ENCODE results near the gene CSGALNACT2. TPM values are rescaled to one million over a fixed set of nuclear protein-coding genes. Genes with fewer than 3 reads are reported as not detected.

CSGALNACT2 gene
- total RNA-seq, 1 experiment from 2014 or later = 1.2 TPM

- Histone ChIP-seq H3K4me3 (ENCODE audit: insufficient read depth, low read depth, low read length) (no peak overlapping the region), H3K36me3 (replicated peaks; ENCODE audit: control insufficient read depth, insufficient read depth, low read length) (no peaks in the 10 kb centered on the region), H3K27me3 (ENCODE audit: control insufficient read depth, insufficient read depth, low read length) (peaks cover 12% of the 10 kb centered on the region)
- no peak for DNase-seq
Observed at GRCh38 chr10:43106256-43107091, 31.8 kb upstream of the CSGALNACT2 start.

GRCh38 chr10:43108951-43109350, 29.3 kb upstream of the CSGALNACT2 start:
- no peak for DNase-seq
- peaks cover 10% of the 10 kb centered on the region for H3K27me3 ChIP-seq (ENCODE audit: control insufficient read depth, insufficient read depth, low read length)
- H3K4me3 ChIP-seq (ENCODE audit: insufficient read depth, low read depth, low read length) = no peak overlapping the region
- H3K36me3 ChIP-seq (replicated peaks; ENCODE audit: control insufficient read depth, insufficient read depth, low read length) = no peaks in the 10 kb centered on the region

GRCh38 chr10:43109671-43110249, 28.5 kb upstream of the CSGALNACT2 start:
- Histone ChIP-seq H3K36me3 (replicated peaks; ENCODE audit: control insufficient read depth, insufficient read depth, low read length) (no peaks in the 10 kb centered on the region), H3K27me3 (ENCODE audit: control insufficient read depth, insufficient read depth, low read length) (peaks cover 4% of the 10 kb centered on the region), H3K4me3 (ENCODE audit: insufficient read depth, low read depth, low read length) (no peak overlapping the region)
- DNase-seq = no peak

- Histone ChIP-seq H3K4me3 (ENCODE audit: insufficient read depth, low read depth, low read length) (no peak overlapping the region), H3K36me3 (replicated peaks; ENCODE audit: control insufficient read depth, insufficient read depth, low read length) (no peaks in the 10 kb centered on the region), H3K27me3 (ENCODE audit: control insufficient read depth, insufficient read depth, low read length) (no peaks in the 10 kb centered on the region)
- no peak for DNase-seq
Observed at GRCh38 chr10:43110338-43111071, 27.7 kb upstream of the CSGALNACT2 start.

GRCh38 chr10:43111101-43111500, 27.1 kb upstream of the CSGALNACT2 start:
- no peak for DNase-seq
- Histone ChIP-seq H3K36me3 (replicated peaks; ENCODE audit: control insufficient read depth, insufficient read depth, low read length) (no peaks in the 10 kb centered on the region), H3K4me3 (ENCODE audit: insufficient read depth, low read depth, low read length) (no peak overlapping the region), H3K27me3 (ENCODE audit: control insufficient read depth, insufficient read depth, low read length) (no peaks in the 10 kb centered on the region)

- H3K4me3 ChIP-seq (ENCODE audit: insufficient read depth, low read depth, low read length) = no peak overlapping the region
- no peaks in the 10 kb centered on the region for H3K27me3 ChIP-seq (ENCODE audit: control insufficient read depth, insufficient read depth, low read length)
- no peak for DNase-seq
- H3K36me3 ChIP-seq (replicated peaks; ENCODE audit: control insufficient read depth, insufficient read depth, low read length) = no peaks in the 10 kb centered on the region
Observed at GRCh38 chr10:43111921-43112607, 26.2 kb upstream of the CSGALNACT2 start.

- H3K27me3 ChIP-seq (ENCODE audit: control insufficient read depth, insufficient read depth, low read length) = no peaks in the 10 kb centered on the region
Observed at GRCh38 chr10:43112608-43112961, 25.7 kb upstream of the CSGALNACT2 start.

GRCh38 chr10:43113201-43114087, 24.8 kb upstream of the CSGALNACT2 start:
- Histone ChIP-seq H3K4me3 (ENCODE audit: insufficient read depth, low read depth, low read length) (no peak overlapping the region), H3K27me3 (ENCODE audit: control insufficient read depth, insufficient read depth, low read length) (no peaks in the 10 kb centered on the region), H3K36me3 (replicated peaks; ENCODE audit: control insufficient read depth, insufficient read depth, low read length) (no peaks in the 10 kb centered on the region)
- no peak for DNase-seq

More at GRCh38 chr10:43112608-43112961, 25.7 kb upstream of the CSGALNACT2 start:
- DNase-seq = no peak
- H3K4me3 ChIP-seq (ENCODE audit: insufficient read depth, low read depth, low read length) = no peak overlapping the region
- no peaks in the 10 kb centered on the region for H3K36me3 ChIP-seq (replicated peaks; ENCODE audit: control insufficient read depth, insufficient read depth, low read length)

GRCh38 chr10:43114088-43114742, 24.0 kb upstream of the CSGALNACT2 start:
- Histone ChIP-seq H3K36me3 (replicated peaks; ENCODE audit: control insufficient read depth, insufficient read depth, low read length) (no peaks in the 10 kb centered on the region), H3K27me3 (ENCODE audit: control insufficient read depth, insufficient read depth, low read length) (no peaks in the 10 kb centered on the region), H3K4me3 (ENCODE audit: insufficient read depth, low read depth, low read length) (no peak overlapping the region)
- no peak for DNase-seq

- Histone ChIP-seq H3K36me3 (replicated peaks; ENCODE audit: control insufficient read depth, insufficient read depth, low read length) (no peaks in the 10 kb centered on the region), H3K27me3 (ENCODE audit: control insufficient read depth, insufficient read depth, low read length) (no peaks in the 10 kb centered on the region), H3K4me3 (ENCODE audit: insufficient read depth, low read depth, low read length) (no peak overlapping the region)
- no peak for DNase-seq
Observed at GRCh38 chr10:43114743-43115611, 23.3 kb upstream of the CSGALNACT2 start.

GRCh38 chr10:43115881-43116595, 22.2 kb upstream of the CSGALNACT2 start:
- Histone ChIP-seq H3K27me3 (ENCODE audit: control insufficient read depth, insufficient read depth, low read length) (no peaks in the 10 kb centered on the region), H3K36me3 (replicated peaks; ENCODE audit: control insufficient read depth, insufficient read depth, low read length) (no peaks in the 10 kb centered on the region), H3K4me3 (ENCODE audit: insufficient read depth, low read depth, low read length) (no peak overlapping the region)
- no peak for DNase-seq

- no peak overlapping the region for H3K4me3 ChIP-seq (ENCODE audit: insufficient read depth, low read depth, low read length)
Observed at GRCh38 chr10:43116596-43116995, 21.6 kb upstream of the CSGALNACT2 start.

More at GRCh38 chr10:43116596-43116995, 21.6 kb upstream of the CSGALNACT2 start:
- Histone ChIP-seq H3K27me3 (ENCODE audit: control insufficient read depth, insufficient read depth, low read length) (no peaks in the 10 kb centered on the region), H3K36me3 (replicated peaks; ENCODE audit: control insufficient read depth, insufficient read depth, low read length) (no peaks in the 10 kb centered on the region)
- DNase-seq = no peak
